GM18517 (cell line): ENCODE results near the gene C7orf25.

Experiments
- ATAC-seq: cut with Tn5 transposase; IDR thresholded peaks from one replicate; pipeline ENCODE4 v1.9.1; 2021; ENCODE audit warnings: mild to moderate bottlenecking, moderate library complexity; ENCODE audit not compliant: unreplicated experiment

The C7orf25 gene

GRCh38 chr7:42911454-42912447 is at the start of gene C7orf25:
Gene C7orf25 (minus strand): TSS chr7:42912070. CDS start chr7:42910900, 1,170 bp downstream.
- ATAC-seq: peak; percentile 87

- ATAC-seq: no peak
Observed at GRCh38 chr7:42961170-42961569, 49.3 kb upstream of the C7orf25 start.

- ATAC-seq: no peak
Observed at GRCh38 chr7:42960762-42961161, 48.9 kb upstream of the C7orf25 start.

GRCh38 chr7:42959549-42959948 is 47.7 kb upstream of the C7orf25 start:
- ATAC-seq: no peak

- ATAC-seq: no peak
Observed at GRCh38 chr7:42956062-42956461, 44.2 kb upstream of the C7orf25 start.

GRCh38 chr7:42953994-42954393 is 42.1 kb upstream of the C7orf25 start:
- no peak for ATAC-seq

- no peak for ATAC-seq
Observed at GRCh38 chr7:42952328-42952727, 40.5 kb upstream of the C7orf25 start.

GRCh38 chr7:42950417-42950816 is 38.5 kb upstream of the C7orf25 start:
- ATAC-seq: no peak

GRCh38 chr7:42947521-42947920 is 35.7 kb upstream of the C7orf25 start:
- ATAC-seq: no peak

- ATAC-seq: no peak
Observed at GRCh38 chr7:42946627-42946950, 34.7 kb upstream of the C7orf25 start.

- no peak for ATAC-seq
Observed at GRCh38 chr7:42945821-42946626, 34.2 kb upstream of the C7orf25 start.

GRCh38 chr7:42940985-42941847 is 29.3 kb upstream of the C7orf25 start:
- peak; percentile 57 for ATAC-seq

- ATAC-seq: no peak
Observed at GRCh38 chr7:42939457-42940240, 27.8 kb upstream of the C7orf25 start.

- ATAC-seq: no peak
Observed at GRCh38 chr7:42935861-42936260, 24.0 kb upstream of the C7orf25 start.

GRCh38 chr7:42934291-42934690 is 22.4 kb upstream of the C7orf25 start:
- ATAC-seq: no peak

- ATAC-seq: no peak
Observed at GRCh38 chr7:42932811-42933591, 21.1 kb upstream of the C7orf25 start.

GRCh38 chr7:42931834-42932651 is 20.2 kb upstream of the C7orf25 start, which contains the start of the genes MRPL32 and PSMA2:
Gene MRPL32 (plus strand): TSS chr7:42932376. CDS start chr7:42932387, 11 bp downstream.
Gene PSMA2 (minus strand): TSS chr7:42932174. CDS start chr7:42932158, 16 bp downstream.
- ATAC-seq: peak; percentile 99

- no peak for ATAC-seq
Observed at GRCh38 chr7:42931447-42931833, 19.6 kb upstream of the C7orf25 start.
